Panc1 (cell line): ENCODE results near the gene TSHR. TPM values are rescaled to one million over a fixed set of nuclear protein-coding genes. Genes with fewer than 3 reads are reported as not detected.

Source experiments
- ATAC-seq: fragments of 200-7000 bp; cut with Tn5 transposase; 2 replicates; pipeline ENCODE4 v1.9.1; 2020; ENCODE audit warnings: mild to moderate bottlenecking, moderate library complexity
- BruUV-seq: library from RNA; stranded (reverse); fragments of 400-500 nt; replicated peaks from 2 replicates; lab custom pipeline; 2021; lab: Mats Ljungman, UMichigan
- CTCF ChIA-PET: fragments of 300-600 bp; sonication (Branson Sonifier 250); formaldehyde crosslinking; loops from one replicate; lab custom pipeline; 2022; ENCODE audit warnings: antibody characterized with exemption; lab: Charles Lee
- POLR2A ChIA-PET: fragments of 300-600 bp; sonication (Branson Sonifier 250); formaldehyde crosslinking; loops from one replicate; lab custom pipeline; 2022; ENCODE audit warnings: antibody characterized with exemption; lab: Charles Lee
- DNase-seq: peaks from one replicate; pipeline ENCODE4 v3.0.0-alpha.2; 2010; ENCODE audit warnings: low read depth, low spot score
- H3K27ac ChIP-seq: 2 replicates; pipeline ENCODE4 v1.5.1; 2011; ENCODE audit warnings: mild to moderate bottlenecking, low read length, inconsistent platforms
- H3K27me3 ChIP-seq: fragments of 200-500 bp; sonication (Bioruptor generic); 2 replicates; pipeline ENCODE4 v1.6.0; 2014; ENCODE audit warnings: low read length, inconsistent platforms; ENCODE audit not compliant: control insufficient read depth, insufficient read depth
- H3K36me3 ChIP-seq: fragments of 200-500 bp; sonication (Bioruptor generic); 2 replicates; pipeline ENCODE4 v1.5.1; 2014; ENCODE audit warnings: inconsistent platforms, mild to moderate bottlenecking, low read length, moderate library complexity; ENCODE audit not compliant: control insufficient read depth, insufficient read depth
- H3K4me1 ChIP-seq: 2 replicates; pipeline ENCODE4 v1.5.1; 2011; ENCODE audit warnings: inconsistent platforms, mild to moderate bottlenecking, low read length, moderate library complexity; ENCODE audit not compliant: control insufficient read depth, insufficient read depth
- H3K4me3 ChIP-seq, 2 experiments: 2 replicates each; pipeline ENCODE4 v1.5.1; 2011 to 2012; ENCODE audit warnings: low read depth in 2 of 2, low read length in 2 of 2, mild to moderate bottlenecking in 2 of 2, inconsistent platforms in 1 of 2, moderate library complexity in 1 of 2
- H3K9me3 ChIP-seq: fragments of 200-500 bp; sonication (Bioruptor generic); 2 replicates; pipeline ENCODE4 v1.5.1; 2014; ENCODE audit warnings: low read depth, mild to moderate bottlenecking, inconsistent platforms, low read length, moderate library complexity; ENCODE audit not compliant: control insufficient read depth, insufficient read depth
- CTCF ChIP-seq: fragments of 450-650 bp; IDR thresholded peaks from 2 replicates; pipeline ENCODE4 v1.5.1; 2017; ENCODE audit warnings: mild to moderate bottlenecking
- POLR2AphosphoS5 ChIP-seq: IDR thresholded peaks from 2 replicates; pipeline ENCODE4 v1.6.1; 2012; ENCODE audit warnings: mild to moderate bottlenecking, low read depth, low read length, moderate library complexity
- REST ChIP-seq, 2 experiments: IDR thresholded peaks; 2 replicates each; pipeline ENCODE4 v1.6.1; 2011 to 2012; ENCODE audit warnings: low read depth in 2 of 2, control low read depth in 1 of 2, low read length in 1 of 2, mild to moderate bottlenecking in 1 of 2, moderate library complexity in 1 of 2; ENCODE audit not compliant: insufficient read depth in 1 of 2
- SIN3A ChIP-seq: IDR thresholded peaks from 2 replicates; pipeline ENCODE4 v1.6.1; 2012; ENCODE audit warnings: low read depth, mild to moderate bottlenecking, low read length, moderate library complexity, borderline replicate concordance; ENCODE audit not compliant: insufficient read depth
- TCF7L2 ChIP-seq: IDR thresholded peaks from 2 replicates; pipeline ENCODE4 v1.6.1; 2011; ENCODE audit warnings: mild to moderate bottlenecking, low read depth, low read length, inconsistent platforms
- in situ Hi-C: cut with HindIII; loops from 2 replicates; pipeline ENCODE4 v1.10.0; 2016; ENCODE audit warnings: low sequenced_read_pairs, low pct_unique_long_range_greater_than_20kb
- intact Hi-C: fragments of 100-400 bp; cut with micrococcal nuclease; formaldehyde crosslinking; loops from one replicate; pipeline ENCODE4 v1.10.0; 2022; ENCODE audit not compliant: unreplicated experiment
- total RNA-seq: library from RNA; stranded (reverse); gene quantifications from one replicate; pipeline ENCODE4 v1.2.1, GENCODE V29; 2021; ENCODE audit not compliant: unreplicated experiment

Gene TSHR
- total RNA-seq, 1 experiment from 2014 or later, result not detected

DNA sequence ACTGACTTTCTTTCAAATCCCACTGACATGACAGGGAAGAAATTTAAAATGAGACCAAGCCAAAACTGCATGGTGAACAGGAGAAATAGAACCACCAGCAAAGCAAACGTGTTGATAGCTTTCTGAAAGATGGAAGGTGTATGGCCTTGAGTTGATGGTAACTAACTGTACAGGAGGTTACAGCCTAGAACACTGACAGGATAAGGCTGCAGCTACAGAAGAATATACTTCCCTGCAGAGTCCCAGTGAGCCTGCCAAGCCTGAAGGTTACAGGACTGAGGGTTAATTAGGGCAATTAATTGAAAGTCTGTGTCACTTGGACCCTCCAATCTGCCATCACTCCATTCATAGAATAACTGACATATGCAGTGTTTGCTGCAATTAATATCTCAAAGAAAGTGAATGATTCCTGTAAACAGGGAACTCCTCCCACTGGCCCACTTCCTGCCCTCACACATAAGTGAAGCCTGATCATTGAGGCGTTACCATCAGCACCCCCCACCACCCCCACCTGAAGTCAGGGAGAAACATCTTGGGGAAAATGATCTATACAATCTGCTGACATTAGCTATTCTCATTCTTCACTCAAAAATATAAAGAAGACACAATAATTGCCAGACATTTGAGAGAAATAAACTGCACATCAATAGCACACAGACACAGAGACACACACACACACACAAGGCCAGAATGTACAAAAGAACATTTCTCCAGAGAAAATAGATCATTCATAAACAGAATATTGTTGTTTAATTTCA, 191.9 kb downstream of the TSHR start:
- no peak for ATAC-seq
- Histone ChIP-seq H3K4me3 (no peak overlapping the region), H3K27me3 (no peaks in the 10 kb centered on the region), H3K36me3 (no peaks in the 10 kb centered on the region), H3K27ac (no peak overlapping the region), H3K9me3 (no peaks in the 10 kb centered on the region), H3K4me1 (no peaks in the 10 kb centered on the region)
- BruUV-seq, result no TSS peak
- ChIA-PET CTCF (no interaction called here), POLR2A (no interaction called here)
- intact Hi-C loops, result no loop called here
- no peak for DNase-seq
- in situ Hi-C loops, result no loop called here
- TF ChIP-seq SIN3A (no peak), CTCF (no peak), POLR2AphosphoS5 (no peak), TCF7L2 (no peak)

DNA sequence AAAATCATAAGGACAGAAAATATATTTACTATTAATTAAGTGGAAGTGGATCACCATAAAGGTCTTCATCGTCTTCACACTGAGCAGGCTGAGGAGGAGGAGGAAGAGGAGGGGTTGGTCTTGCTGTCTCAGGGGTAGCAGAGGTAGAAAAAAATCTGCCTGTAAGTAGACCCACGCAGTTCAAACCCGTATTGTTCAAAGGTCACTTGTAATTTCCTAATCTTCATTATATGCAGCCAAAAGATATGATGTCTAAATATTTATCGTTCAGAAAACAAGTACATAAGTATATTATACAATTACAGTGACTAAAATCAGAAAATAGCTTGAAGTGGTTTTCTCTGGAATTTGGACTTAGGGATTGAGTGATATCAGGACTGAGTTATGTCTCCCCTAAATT, 193.2 kb downstream of the TSHR start:
- H3K4me3 ChIP-seq, result no peak overlapping the region
- TF ChIP-seq TCF7L2 (no peak), POLR2AphosphoS5 (no peak), CTCF (no peak), REST (IDR thresholded peaks at IDR 0.05; ENCODE audit: insufficient read depth in 1 of 2, low read depth in 2 of 2, low read length in 1 of 2) (no peak), SIN3A (no peak)
- CTCF ChIA-PET, result no interaction called here
- in situ Hi-C loops (no loop called here), intact Hi-C loops (no loop called here)
- no peaks in the 10 kb centered on the region for H3K27me3 ChIP-seq
- no peaks in the 10 kb centered on the region for H3K4me1 ChIP-seq
- H3K9me3 ChIP-seq, result no peaks in the 10 kb centered on the region
- no peak overlapping the region for H3K27ac ChIP-seq
- DNase-seq (no peak), ATAC-seq (no peak)
- H3K36me3 ChIP-seq, result no peaks in the 10 kb centered on the region
- POLR2A ChIA-PET, result no interaction called here
- BruUV-seq, result no TSS peak
